Colonic mucosa (tissue), 4 donors: ENCODE results near the gene NAA50. TPM values are rescaled to one million over a fixed set of nuclear protein-coding genes. Genes with fewer than 3 reads are reported as not detected.

Source experiments
- DNase-seq: peaks from one replicate; pipeline ENCODE4 v3.0.0-alpha.2; 2020
- H3K27ac ChIP-seq: fragments of 200-600 bp; one replicate; pipeline ENCODE4 v1.8.0; 2021
- H3K27me3 ChIP-seq: fragments of 200-600 bp; one replicate; pipeline ENCODE4 v1.8.0; 2021
- H3K36me3 ChIP-seq: fragments of 200-600 bp; one replicate; pipeline ENCODE4 v1.8.0; 2021
- H3K4me1 ChIP-seq: fragments of 200-600 bp; one replicate; pipeline ENCODE4 v1.8.0; 2021; ENCODE audit warnings: mild to moderate bottlenecking
- H3K4me3 ChIP-seq: fragments of 200-600 bp; one replicate; pipeline ENCODE4 v1.8.0; 2021
- H3K9ac ChIP-seq, 2 donors: one replicate each; pipeline ENCODE4 v1.7.0; 2013; ENCODE audit warnings: control low read depth in 2 of 2, low read depth in 2 of 2, low read length in 2 of 2
- H3K9me3 ChIP-seq: fragments of 200-600 bp; one replicate; pipeline ENCODE4 v1.8.0; 2021
- intact Hi-C: fragments of 100-400 bp; cut with DNase I; formaldehyde crosslinking; loops from one replicate; pipeline ENCODE4 v1.14.1; 2022
- total RNA-seq, 2 donors: library from RNA; stranded (reverse); fragmentation: NEBNext Ultra II Directional in 1 of 2; extraction: Animal tissue kit (Norgen Biotek cat#: 25700) in 1 of 2; gene quantifications; one replicate each; pipeline ENCODE4 v1.2.1, GENCODE V29; 2021
- TF ChIP-seq, protein P1 (sequence below): fragments of 200-600 bp; IDR thresholded peaks from one replicate; pipeline ENCODE4 v1.8.0; 2022; ENCODE audit warnings: antibody characterized with exemption, mild to moderate bottlenecking
- donor health status: healthy.
- donor health status: DM: no; HTN: no; CAD: no.
- donor health status: DM: no; HTN: no; CAD: no.

Gene NAA50
- total RNA-seq, 2 donors from 2014 or later: 107 to 124 TPM

- Histone ChIP-seq H3K27me3 (no peaks in the 10 kb centered on the region), H3K9ac (no peak overlapping the region), H3K36me3 (no peaks in the 10 kb centered on the region), H3K9me3 (no peaks in the 10 kb centered on the region), H3K27ac (peak overlapping the region; percentile 3), H3K4me3 (no peak overlapping the region), H3K4me1 (no peaks in the 10 kb centered on the region)
- TF ChIP-seq, protein P1, sequence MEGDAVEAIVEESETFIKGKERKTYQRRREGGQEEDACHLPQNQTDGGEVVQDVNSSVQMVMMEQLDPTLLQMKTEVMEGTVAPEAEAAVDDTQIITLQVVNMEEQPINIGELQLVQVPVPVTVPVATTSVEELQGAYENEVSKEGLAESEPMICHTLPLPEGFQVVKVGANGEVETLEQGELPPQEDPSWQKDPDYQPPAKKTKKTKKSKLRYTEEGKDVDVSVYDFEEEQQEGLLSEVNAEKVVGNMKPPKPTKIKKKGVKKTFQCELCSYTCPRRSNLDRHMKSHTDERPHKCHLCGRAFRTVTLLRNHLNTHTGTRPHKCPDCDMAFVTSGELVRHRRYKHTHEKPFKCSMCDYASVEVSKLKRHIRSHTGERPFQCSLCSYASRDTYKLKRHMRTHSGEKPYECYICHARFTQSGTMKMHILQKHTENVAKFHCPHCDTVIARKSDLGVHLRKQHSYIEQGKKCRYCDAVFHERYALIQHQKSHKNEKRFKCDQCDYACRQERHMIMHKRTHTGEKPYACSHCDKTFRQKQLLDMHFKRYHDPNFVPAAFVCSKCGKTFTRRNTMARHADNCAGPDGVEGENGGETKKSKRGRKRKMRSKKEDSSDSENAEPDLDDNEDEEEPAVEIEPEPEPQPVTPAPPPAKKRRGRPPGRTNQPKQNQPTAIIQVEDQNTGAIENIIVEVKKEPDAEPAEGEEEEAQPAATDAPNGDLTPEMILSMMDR: no peak
- no peak for DNase-seq
- intact Hi-C loops: no loop called here
Observed at GRCh38 chr3:113783463-113783862, 37.4 kb upstream of the NAA50 start.

- no peaks in the 10 kb centered on the region for H3K27me3 ChIP-seq
- H3K36me3 ChIP-seq: no peaks in the 10 kb centered on the region
- intact Hi-C loops: no loop called here
- DNase-seq: no peak
- H3K4me3 ChIP-seq: no peak overlapping the region
- H3K27ac ChIP-seq: no peak overlapping the region
- H3K9me3 ChIP-seq: no peaks in the 10 kb centered on the region
- TF ChIP-seq, protein P1: no peak
- no peaks in the 10 kb centered on the region for H3K4me1 ChIP-seq
- H3K9ac ChIP-seq: peak overlapping the region in 1 of 2 donors; percentile 5
Observed at GRCh38 chr3:113776564-113776963, 30.5 kb upstream of the NAA50 start.

DNA sequence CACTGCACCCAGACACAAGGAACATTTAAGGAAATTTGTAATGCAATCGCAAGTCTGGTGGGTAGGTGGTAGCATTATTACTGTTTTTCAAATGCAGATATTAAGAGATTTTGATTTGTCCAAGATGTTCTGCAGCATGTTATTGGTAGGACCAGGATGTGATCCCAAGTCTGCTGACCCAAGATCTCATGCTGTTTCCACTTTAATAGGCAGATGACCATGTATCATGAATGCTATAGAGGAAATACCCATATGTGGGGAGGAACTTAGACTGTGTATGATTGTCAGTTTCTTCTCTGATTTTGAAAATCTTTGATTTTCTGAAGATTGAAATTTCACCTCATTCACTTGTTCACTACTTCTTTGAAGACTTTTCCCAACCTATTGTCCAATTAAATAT, 29.5 kb upstream of the NAA50 start:
- Histone ChIP-seq H3K27ac (no peak overlapping the region), H3K4me3 (no peak overlapping the region), H3K36me3 (no peaks in the 10 kb centered on the region), H3K27me3 (no peaks in the 10 kb centered on the region), H3K4me1 (no peaks in the 10 kb centered on the region), H3K9ac (no peak overlapping the region), H3K9me3 (no peaks in the 10 kb centered on the region)
- DNase-seq: no peak
- TF ChIP-seq, protein P1: no peak
- intact Hi-C loops: no loop called here

- Histone ChIP-seq H3K4me1 (no peaks in the 10 kb centered on the region), H3K4me3 (no peak overlapping the region), H3K9ac (no peak overlapping the region), H3K27me3 (no peaks in the 10 kb centered on the region), H3K27ac (no peak overlapping the region), H3K36me3 (no peaks in the 10 kb centered on the region), H3K9me3 (no peaks in the 10 kb centered on the region)
- no peak for DNase-seq
- TF ChIP-seq, protein P1: no peak
- intact Hi-C loops: no loop called here
Observed at GRCh38 chr3:113773381-113773780, 27.3 kb upstream of the NAA50 start.

- TF ChIP-seq, protein P1: no peak
- intact Hi-C loops: no loop called here
- Histone ChIP-seq H3K4me1 (no peaks in the 10 kb centered on the region), H3K27ac (no peak overlapping the region), H3K9me3 (no peaks in the 10 kb centered on the region), H3K36me3 (no peaks in the 10 kb centered on the region), H3K4me3 (no peak overlapping the region), H3K9ac (no peak overlapping the region), H3K27me3 (no peaks in the 10 kb centered on the region)
- DNase-seq: no peak
Observed at GRCh38 chr3:113771993-113772392, 25.9 kb upstream of the NAA50 start.

- Histone ChIP-seq H3K4me3 (no peak overlapping the region), H3K9ac (no peak overlapping the region), H3K4me1 (no peaks in the 10 kb centered on the region), H3K27me3 (no peaks in the 10 kb centered on the region), H3K27ac (no peak overlapping the region), H3K36me3 (no peaks in the 10 kb centered on the region), H3K9me3 (no peaks in the 10 kb centered on the region)
- DNase-seq: no peak
- intact Hi-C loops: no loop called here
- TF ChIP-seq, protein P1: no peak
Observed at GRCh38 chr3:113769551-113769950, 23.5 kb upstream of the NAA50 start.
